Neural cell (in vitro differentiated cells): ENCODE data around the gene GJA10. TPM values are rescaled to one million over a fixed set of nuclear protein-coding genes. Genes with fewer than 3 reads are reported as not detected.

Experiments
- H2AFZ ChIP-seq: fragments of 200-600, 300-800 bp; sonication (generic), shearing (Covaris generic); 2 replicates; pipeline ENCODE4 v1.6.0; 2014; ENCODE audit warnings: low read depth, mild to moderate bottlenecking, antibody characterized with exemption, low read length, moderate library complexity
- H3F3A ChIP-seq: fragments of 200-600 bp; shearing (Covaris generic); 2 replicates; pipeline ENCODE4 v1.6.1; 2016; ENCODE audit warnings: mild to moderate bottlenecking, moderate library complexity, mixed read lengths, antibody characterized with exemption, low read length; ENCODE audit not compliant: insufficient read depth, poor library complexity, severe bottlenecking
- H3K27ac ChIP-seq: fragments of 200-600, 300-800 bp; sonication (generic), shearing (Covaris generic); 2 replicates; pipeline ENCODE4 v1.5.1; 2014; ENCODE audit warnings: mild to moderate bottlenecking, low read length, moderate library complexity
- H3K27me3 ChIP-seq: fragments of 300-800, 200-600 bp; sonication (generic), shearing (Covaris generic); 2 replicates; pipeline ENCODE4 v1.6.0; 2014; ENCODE audit warnings: mild to moderate bottlenecking, low read depth, low read length, moderate library complexity; ENCODE audit not compliant: insufficient read depth
- H3K36me3 ChIP-seq: fragments of 300-800, 200-600 bp; sonication (generic), shearing (Covaris generic); 2 replicates; pipeline ENCODE4 v1.5.1; 2014; ENCODE audit warnings: mild to moderate bottlenecking, antibody characterized with exemption, low read length, moderate library complexity; ENCODE audit not compliant: insufficient read depth
- H3K4me2 ChIP-seq: fragments of 300-800, 200-600 bp; sonication (generic), shearing (Covaris generic); 2 replicates; pipeline ENCODE4 v1.6.0; 2014; ENCODE audit warnings: mild to moderate bottlenecking, low read length
- H3K4me3 ChIP-seq: fragments of 300-800, 200-600 bp; sonication (generic), shearing (Covaris generic); 2 replicates; pipeline ENCODE4 v1.5.1; 2014; ENCODE audit warnings: mild to moderate bottlenecking, low read length, moderate library complexity
- H3K79me2 ChIP-seq: fragments of 200-600 bp; shearing (Covaris generic); replicated peaks from 2 replicates; pipeline ENCODE4 v1.6.0; 2014; ENCODE audit warnings: mild to moderate bottlenecking, low read length, moderate library complexity; ENCODE audit not compliant: insufficient read depth
- H3K9ac ChIP-seq: fragments of 300-800, 200-600 bp; sonication (generic), shearing (Covaris generic); 2 replicates; pipeline ENCODE4 v1.6.1; 2016; ENCODE audit warnings: mild to moderate bottlenecking, low read length, mixed read lengths
- H3K9me2 ChIP-seq: fragments of 200-600 bp; shearing (Covaris generic); 2 replicates; pipeline ENCODE4 v1.6.1; 2016; ENCODE audit warnings: mild to moderate bottlenecking, low read length, mixed read lengths; ENCODE audit not compliant: insufficient read depth
- H3K9me3 ChIP-seq: fragments of 200-600, 300-800 bp; sonication (generic), shearing (Covaris generic); 2 replicates; pipeline ENCODE4 v1.6.1; 2016; ENCODE audit warnings: mild to moderate bottlenecking, mixed run types, low read length, moderate library complexity, mixed read lengths
- H4K20me1 ChIP-seq: fragments of 200-600 bp; shearing (Covaris generic); 2 replicates; pipeline ENCODE4 v1.6.1; 2016; ENCODE audit warnings: mild to moderate bottlenecking, mixed run types; ENCODE audit not compliant: insufficient read depth
- EP300 ChIP-seq: fragments of 450-650 bp; conservative IDR thresholded peaks from 2 replicates; pipeline ENCODE4 v1.6.1; 2014; ENCODE audit warnings: antibody characterized with exemption, mild to moderate bottlenecking, moderate library complexity; ENCODE audit not compliant: poor library complexity, severe bottlenecking
- EZH2 ChIP-seq: fragments of 200-600, 300-800 bp; shearing (Covaris generic), sonication (generic); IDR thresholded peaks from 2 replicates; pipeline ENCODE4 v1.6.1; 2014; ENCODE audit warnings: antibody characterized with exemption, low read length, borderline replicate concordance, mild to moderate bottlenecking; ENCODE audit not compliant: insufficient read depth, poor library complexity, severe bottlenecking
- MXI1 ChIP-seq: fragments of 450-650 bp; conservative IDR thresholded peaks from 2 replicates; pipeline ENCODE4 v1.6.1; 2014; ENCODE audit warnings: antibody characterized with exemption, mild to moderate bottlenecking; ENCODE audit not compliant: poor library complexity, severe bottlenecking
- POLR2AphosphoS5 ChIP-seq: IDR thresholded peaks from 2 replicates; pipeline ENCODE4 v1.6.1; 2012
- RAD21 ChIP-seq: fragments of 450-650 bp; conservative IDR thresholded peaks from 2 replicates; pipeline ENCODE4 v1.6.1; 2014; ENCODE audit warnings: antibody characterized with exemption, mild to moderate bottlenecking, moderate library complexity
- REST ChIP-seq: IDR thresholded peaks from 2 replicates; pipeline ENCODE4 v1.6.1; 2012; ENCODE audit warnings: borderline replicate concordance
- SMC3 ChIP-seq: fragments of 450-650 bp; conservative IDR thresholded peaks from 2 replicates; pipeline ENCODE4 v1.6.1; 2014; ENCODE audit warnings: antibody characterized with exemption, mild to moderate bottlenecking, moderate library complexity; ENCODE audit not compliant: poor library complexity
- TAF1 ChIP-seq: IDR thresholded peaks from 2 replicates; pipeline ENCODE4 v1.6.1; 2012; ENCODE audit warnings: low read depth
- polyA plus RNA-seq: library from polyadenylated mRNA; depleted of rRNA; stranded (reverse); fragments of >200 nt; gene quantifications from 2 replicates; pipeline ENCODE4 v1.2.3, GENCODE V29; 2014
- TF ChIP-seq, protein P1 (sequence below): fragments of 450-650 bp; IDR thresholded peaks from 2 replicates; pipeline ENCODE4 v1.5.1; 2014; ENCODE audit warnings: antibody characterized with exemption, mild to moderate bottlenecking, moderate library complexity; ENCODE audit not compliant: poor library complexity, severe bottlenecking

GJA10 gene
- polyA plus RNA-seq, 1 donor from 2014 or later, result not detected

DNA sequence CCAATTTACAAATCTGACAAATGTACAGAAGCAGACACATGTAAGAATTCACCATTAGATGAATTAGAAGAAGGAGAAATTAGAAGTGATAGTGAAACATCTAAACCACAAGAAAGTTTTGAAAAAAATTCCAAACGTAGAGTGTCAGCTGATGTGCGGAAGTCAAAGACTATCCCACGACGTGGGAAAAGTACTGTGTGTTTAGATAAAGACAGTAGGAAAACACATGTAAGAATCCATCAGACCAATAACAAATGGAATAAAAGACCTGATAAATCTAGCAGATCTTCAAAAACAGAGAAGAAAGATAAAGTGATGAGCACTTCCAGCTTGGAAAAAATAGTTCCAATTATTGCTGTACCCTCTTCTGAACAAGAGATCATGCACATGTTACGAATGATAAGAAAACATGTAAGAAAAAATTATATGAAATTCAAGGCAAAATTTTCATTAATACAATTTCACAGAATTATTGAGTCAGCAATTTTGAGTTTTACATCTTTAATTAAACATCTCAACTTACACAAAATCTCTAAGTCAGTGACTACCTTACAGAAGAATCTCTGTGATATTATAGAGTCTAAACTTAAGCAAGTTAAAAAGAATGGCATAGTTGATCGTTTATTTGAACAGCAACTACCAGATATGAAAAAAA lies 28.1 kb upstream of the GJA10 start:
- Histone ChIP-seq H3K9me2 (no peaks in the 10 kb centered on the region), H2AFZ (no peak overlapping the region), H3K4me3 (no peak overlapping the region), H3K27me3 (no peaks in the 10 kb centered on the region), H3K36me3 (peaks cover 19% of the 10 kb centered on the region), H4K20me1 (no peaks in the 10 kb centered on the region), H3K9ac (no peak overlapping the region), H3F3A (no peaks in the 10 kb centered on the region), H3K79me2 (no peaks in the 10 kb centered on the region), H3K27ac (no peak overlapping the region), H3K9me3 (no peaks in the 10 kb centered on the region), H3K4me2 (no peak overlapping the region)
- no peak for TF ChIP-seq POLR2AphosphoS5
- no peak for TF ChIP-seq TAF1
- TF ChIP-seq EP300, result no peak
- TF ChIP-seq SMC3, result no peak
- TF ChIP-seq, protein P1, sequence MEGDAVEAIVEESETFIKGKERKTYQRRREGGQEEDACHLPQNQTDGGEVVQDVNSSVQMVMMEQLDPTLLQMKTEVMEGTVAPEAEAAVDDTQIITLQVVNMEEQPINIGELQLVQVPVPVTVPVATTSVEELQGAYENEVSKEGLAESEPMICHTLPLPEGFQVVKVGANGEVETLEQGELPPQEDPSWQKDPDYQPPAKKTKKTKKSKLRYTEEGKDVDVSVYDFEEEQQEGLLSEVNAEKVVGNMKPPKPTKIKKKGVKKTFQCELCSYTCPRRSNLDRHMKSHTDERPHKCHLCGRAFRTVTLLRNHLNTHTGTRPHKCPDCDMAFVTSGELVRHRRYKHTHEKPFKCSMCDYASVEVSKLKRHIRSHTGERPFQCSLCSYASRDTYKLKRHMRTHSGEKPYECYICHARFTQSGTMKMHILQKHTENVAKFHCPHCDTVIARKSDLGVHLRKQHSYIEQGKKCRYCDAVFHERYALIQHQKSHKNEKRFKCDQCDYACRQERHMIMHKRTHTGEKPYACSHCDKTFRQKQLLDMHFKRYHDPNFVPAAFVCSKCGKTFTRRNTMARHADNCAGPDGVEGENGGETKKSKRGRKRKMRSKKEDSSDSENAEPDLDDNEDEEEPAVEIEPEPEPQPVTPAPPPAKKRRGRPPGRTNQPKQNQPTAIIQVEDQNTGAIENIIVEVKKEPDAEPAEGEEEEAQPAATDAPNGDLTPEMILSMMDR, result no peak
- no peak for TF ChIP-seq RAD21
- TF ChIP-seq REST, result no peak
- no peak for TF ChIP-seq MXI1
- TF ChIP-seq EZH2, result no peak

DNA sequence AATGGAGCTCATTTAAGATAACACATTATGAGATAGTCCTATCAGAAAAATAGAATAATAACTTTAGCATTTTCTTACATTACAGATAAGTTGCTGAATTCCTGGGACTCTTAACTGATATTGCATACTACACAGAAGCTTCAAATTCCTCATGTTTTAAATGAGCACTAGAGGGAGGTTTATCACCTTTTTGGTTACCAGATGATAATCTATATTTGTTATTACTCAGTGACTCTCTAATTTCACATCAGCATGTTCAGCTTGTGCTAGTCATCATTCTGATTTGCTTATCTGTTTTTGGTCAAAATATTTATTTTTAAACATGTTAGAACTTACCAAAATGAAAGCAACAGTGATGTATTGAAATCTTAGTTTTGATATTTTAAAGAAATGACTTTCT lies 20.5 kb upstream of the GJA10 start:
- Histone ChIP-seq H3K36me3 (no peaks in the 10 kb centered on the region), H3K27ac (no peak overlapping the region), H3K9me2 (no peaks in the 10 kb centered on the region), H3K27me3 (no peaks in the 10 kb centered on the region), H3K4me3 (no peak overlapping the region), H3F3A (no peaks in the 10 kb centered on the region), H3K79me2 (no peaks in the 10 kb centered on the region), H3K9me3 (no peaks in the 10 kb centered on the region), H2AFZ (no peak overlapping the region), H3K4me2 (no peak overlapping the region), H4K20me1 (no peaks in the 10 kb centered on the region), H3K9ac (no peak overlapping the region)
- TF ChIP-seq REST, result no peak
- no peak for TF ChIP-seq EZH2
- no peak for TF ChIP-seq POLR2AphosphoS5
- TF ChIP-seq MXI1, result no peak
- TF ChIP-seq SMC3, result no peak
- TF ChIP-seq TAF1, result no peak
- no peak for TF ChIP-seq EP300
- TF ChIP-seq RAD21, result no peak
- TF ChIP-seq, protein P1, result no peak
